HG02623 (cell line): ENCODE results near the gene PRR12.

Experiments
- ATAC-seq: cut with Tn5 transposase; IDR thresholded peaks from one replicate; pipeline ENCODE4 v1.9.1; 2021; ENCODE audit warnings: moderate library complexity; ENCODE audit not compliant: unreplicated experiment

Gene PRR12

DNA sequence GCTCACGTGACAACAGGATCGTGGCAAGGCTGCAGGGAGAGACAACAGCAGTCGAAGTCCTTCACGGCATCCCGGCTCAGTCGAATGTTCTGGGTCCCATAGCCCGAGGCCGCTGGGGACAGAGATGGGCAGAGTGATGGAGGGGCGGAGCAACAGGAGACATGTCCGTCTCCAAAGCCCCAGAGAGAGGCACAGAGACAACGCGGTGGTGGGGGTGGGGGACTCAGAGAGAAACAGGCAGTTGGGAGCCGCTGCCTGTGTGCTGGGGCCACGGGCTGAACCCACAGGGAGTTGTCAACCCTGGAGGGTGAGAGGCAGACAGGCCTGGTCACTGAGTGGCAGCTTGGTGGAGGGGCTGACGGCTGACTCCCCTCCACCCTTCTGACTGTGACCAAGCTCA lies 31.1 kb upstream of the PRR12 start:
- no peak for ATAC-seq

DNA sequence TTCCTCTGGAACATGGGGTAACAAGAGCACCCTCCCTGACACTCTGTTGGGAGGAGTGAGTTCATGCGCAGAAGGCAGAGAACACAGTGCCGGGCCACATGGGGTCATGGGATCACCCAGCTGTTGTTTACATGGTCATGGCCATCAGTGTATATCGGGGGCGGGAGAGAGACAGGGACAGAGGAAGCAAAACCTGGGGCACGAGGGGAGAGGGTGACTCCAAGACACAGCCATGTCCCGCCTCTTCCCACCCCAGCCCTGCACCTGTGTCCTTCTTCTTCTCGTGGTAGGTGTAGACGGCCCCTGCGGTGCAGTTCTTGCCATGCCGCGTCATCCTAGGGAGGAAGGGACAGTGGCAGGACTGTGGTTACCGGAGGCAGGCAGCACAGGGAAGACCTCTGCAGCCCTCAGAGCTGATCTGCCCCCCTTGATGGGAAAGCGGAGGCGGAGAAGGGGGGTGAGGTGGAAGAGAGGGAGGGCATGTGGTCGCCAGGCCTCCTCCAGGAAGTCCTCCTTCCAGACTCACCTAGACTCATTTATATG lies 30.6 kb upstream of the PRR12 start:
- ATAC-seq, result no peak

GRCh38 chr19:49564616-49565045 lies 26.4 kb upstream of the PRR12 start:
- no peak for ATAC-seq

GRCh38 chr19:49565261-49565660 lies 25.7 kb upstream of the PRR12 start:
- no peak for ATAC-seq

DNA sequence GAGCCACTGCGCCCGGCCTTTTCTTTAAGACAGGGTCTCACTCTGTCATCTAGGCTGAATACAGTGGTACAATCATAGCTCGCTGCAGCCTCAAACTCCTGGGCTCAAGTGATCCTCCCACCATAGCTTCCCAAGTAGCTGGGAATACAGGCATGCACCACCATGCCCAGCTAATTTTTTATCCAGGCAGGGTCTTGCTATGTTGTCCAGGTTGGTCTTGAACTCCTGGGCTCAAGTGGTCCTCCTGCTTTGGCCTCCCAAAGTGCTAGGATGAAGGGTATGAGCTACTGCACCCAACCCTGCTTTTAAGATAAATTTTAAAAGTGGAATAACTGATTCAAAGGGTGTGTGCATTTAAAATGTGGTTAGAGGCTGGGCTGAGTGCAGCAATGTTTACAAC lies 24.7 kb upstream of the PRR12 start:
- ATAC-seq, result no peak

- no peak for ATAC-seq
Observed at GRCh38 chr19:49567861-49568441, 23.0 kb upstream of the PRR12 start.

GRCh38 chr19:49570138-49570856 lies 20.7 kb upstream of the PRR12 start:
- no peak for ATAC-seq

GRCh38 chr19:49570997-49571676 lies 19.8 kb upstream of the PRR12 start:
- no peak for ATAC-seq

DNA sequence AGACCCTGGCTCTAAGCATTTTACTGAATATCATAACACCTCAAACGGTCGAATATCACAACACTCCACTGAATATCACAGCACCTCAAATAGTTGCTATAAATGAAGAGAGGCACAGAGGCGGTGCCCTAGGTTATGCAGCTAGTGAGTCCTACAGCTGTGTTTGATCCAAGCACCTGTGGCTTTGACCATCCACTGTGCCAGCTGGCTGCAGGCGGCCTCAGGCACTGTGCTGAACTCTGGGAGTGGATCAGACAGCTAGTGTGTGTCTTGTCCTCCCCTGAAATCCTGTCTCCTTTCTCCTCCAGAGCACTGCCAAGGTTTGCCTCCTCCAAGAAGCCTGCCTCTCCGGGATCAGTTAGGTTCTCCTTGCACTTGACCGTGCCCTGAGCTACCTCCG lies 18.0 kb upstream of the PRR12 start:
- ATAC-seq, result no peak

GRCh38 chr19:49573425-49573824 lies 17.6 kb upstream of the PRR12 start:
- no peak for ATAC-seq

DNA sequence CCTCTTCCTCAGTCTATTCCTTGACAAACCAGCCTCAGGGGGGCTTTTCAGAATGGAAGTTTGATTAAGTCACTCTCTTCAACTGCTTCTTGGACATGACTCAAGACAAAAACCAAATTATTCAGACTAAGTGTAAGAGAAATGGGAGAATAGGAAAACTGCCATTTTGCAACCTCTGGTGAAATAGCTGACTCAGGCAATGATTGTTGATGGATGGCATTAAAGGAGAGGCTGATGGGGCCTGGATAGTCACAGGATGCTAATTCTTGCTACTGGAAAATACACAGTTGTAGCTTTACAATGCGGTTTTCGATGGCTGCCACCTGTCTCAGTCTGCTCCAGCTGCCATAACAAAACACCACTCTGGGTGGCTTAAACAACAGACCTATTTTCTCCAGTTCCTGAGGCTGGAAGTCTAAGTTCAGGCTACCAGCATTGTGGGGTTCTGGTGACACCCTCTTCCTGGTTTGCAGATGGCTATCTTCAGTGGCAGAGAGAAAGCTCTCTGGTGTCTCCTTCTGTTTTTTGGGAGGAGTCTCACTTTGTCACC lies 16.7 kb upstream of the PRR12 start:
- ATAC-seq, result no peak

DNA sequence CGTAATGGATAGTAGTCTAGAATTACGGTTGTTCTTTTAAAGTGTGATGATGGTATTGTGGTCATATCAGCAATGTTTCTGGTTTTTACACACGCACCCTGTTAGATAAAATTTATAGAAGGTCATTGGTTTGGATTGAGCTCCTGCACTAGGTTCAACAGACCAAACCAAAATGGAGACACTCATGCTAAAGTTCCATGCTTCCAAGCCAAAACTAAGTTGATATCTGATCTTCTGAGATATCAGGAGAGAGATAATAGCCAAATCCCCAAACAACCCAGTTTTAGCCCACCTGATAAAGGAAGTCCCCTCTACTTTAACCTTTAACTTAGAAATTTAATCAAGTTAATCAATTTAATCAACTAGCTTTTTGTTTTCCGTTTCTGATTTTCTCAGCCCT lies 11.8 kb upstream of the PRR12 start:
- no peak for ATAC-seq

GRCh38 chr19:49579947-49580263 lies 11.1 kb upstream of the PRR12 start:
- no peak for ATAC-seq

DNA sequence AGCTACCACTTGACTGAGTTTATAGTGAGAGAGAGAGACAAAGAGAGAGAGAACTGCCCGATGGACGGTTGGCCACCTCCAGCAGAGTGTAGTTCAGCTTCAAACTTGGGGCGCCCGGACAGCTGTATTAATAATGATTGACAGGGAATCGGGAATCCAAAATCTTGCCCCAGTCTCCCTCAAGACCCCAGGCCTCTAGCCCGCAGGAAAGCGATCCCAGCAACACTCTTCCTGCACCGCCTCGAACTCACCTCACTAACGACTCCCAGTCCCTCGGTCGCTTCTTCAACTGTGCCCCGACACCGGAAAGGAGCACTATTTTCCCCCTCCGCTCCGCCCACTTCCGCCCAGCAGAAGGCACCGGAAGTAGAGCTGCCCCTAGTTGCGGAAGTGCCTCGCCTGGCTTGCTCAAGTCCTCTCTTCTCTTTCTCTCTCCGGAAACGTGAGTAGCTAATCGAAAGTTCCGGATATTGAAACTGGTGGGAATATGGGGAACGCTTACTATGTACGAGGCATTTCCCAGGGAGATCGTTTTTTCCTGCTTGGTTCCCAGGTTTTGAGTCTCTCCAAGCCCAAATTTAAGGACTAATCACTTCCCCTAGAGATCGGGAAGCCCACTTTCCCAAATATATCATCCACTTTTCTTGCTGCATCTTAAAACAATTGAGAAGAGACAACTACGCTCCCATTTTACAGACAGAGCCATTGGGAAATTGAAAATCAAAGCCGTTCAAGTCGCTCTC lies 10.5 kb upstream of the PRR12 start, which contains the start of gene NOSIP:
NOSIP (minus strand) TSS at position 293 of the 743 bp plus-strand sequence. CDS start 19,865 bp downstream, outside the sequence.
- peak; percentile 82 for ATAC-seq

- no peak for ATAC-seq
Observed at GRCh38 chr19:49581007-49581508, 9.9 kb upstream of the PRR12 start, which contains the start of gene PRRG2. PRRG2 (plus strand) TSS chr19:49581316; CDS start chr19:49583220, 1,904 bp downstream.

DNA sequence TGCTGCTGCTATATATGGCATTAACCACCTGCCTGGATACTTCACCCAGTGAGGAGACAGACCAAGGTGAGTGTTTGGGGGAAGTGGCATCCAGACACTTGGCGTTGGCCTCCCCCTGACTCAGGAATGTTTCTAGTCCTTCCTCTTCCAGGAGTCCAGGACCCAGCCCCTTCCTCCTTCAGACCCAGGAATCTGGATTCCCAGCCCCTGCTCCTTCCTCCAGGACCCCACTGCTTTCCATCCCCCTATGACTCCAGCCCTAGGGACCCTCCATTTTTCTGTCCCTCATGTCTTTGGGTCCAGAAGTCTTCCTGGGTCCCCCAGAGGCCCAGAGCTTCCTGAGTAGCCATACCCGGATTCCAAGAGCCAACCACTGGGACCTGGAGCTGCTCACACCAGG lies 7.7 kb upstream of the PRR12 start:
- ATAC-seq, result no peak

- no peak for ATAC-seq
Observed at GRCh38 chr19:49585023-49585422, 6.0 kb upstream of the PRR12 start.

- no peak for ATAC-seq
Observed at GRCh38 chr19:49587227-49587626, 3.8 kb upstream of the PRR12 start.

GRCh38 chr19:49588365-49589122 lies 2.4 kb upstream of the PRR12 start:
- ATAC-seq, result no peak

GRCh38 chr19:49589502-49589905 lies 1.5 kb upstream of the PRR12 start:
- ATAC-seq, result no peak
